K562 (cell line): Measurements from ENCODE around the gene TOP3A. TPM values are rescaled to one million over a fixed set of nuclear protein-coding genes. Genes with fewer than 3 reads are reported as not detected.

Source experiments
- ATF7 ChIP-seq: fragments of 450-650 bp; IDR thresholded peaks from 2 replicates; pipeline ENCODE4 v1.7.1; 2014; ENCODE audit warnings: mild to moderate bottlenecking, moderate library complexity
- C11orf30 ChIP-seq: fragments of 450-650 bp; IDR thresholded peaks from 2 replicates; pipeline ENCODE4 v1.6.1; 2016; ENCODE audit warnings: low read depth, mild to moderate bottlenecking
- CGGBP1 ChIP-seq: fragments of 250-450 bp; sonication (Bioruptor Pico); IDR thresholded peaks from 2 replicates; pipeline ENCODE4 v1.9.0; 2021; ENCODE audit warnings: mild to moderate bottlenecking
- CHD4 ChIP-seq: fragments of 200-600 bp; sonication (generic); IDR thresholded peaks from 3 replicates; pipeline ENCODE4 v1.6.1; 2012; ENCODE audit warnings: low read depth, mild to moderate bottlenecking, mixed read lengths, low read length, inconsistent platforms; ENCODE audit not compliant: insufficient read depth, insufficient replicate concordance, poor library complexity, severe bottlenecking
- CREM ChIP-seq: IDR thresholded peaks from 2 replicates; pipeline ENCODE4 v1.6.1; 2014; ENCODE audit warnings: antibody characterized with exemption, low read depth
- DACH1 ChIP-seq: fragments of 450-650 bp; IDR thresholded peaks from 2 replicates; pipeline ENCODE4 v1.6.1; 2018; ENCODE audit not compliant: partially characterized antibody
- E2F8 ChIP-seq: fragments of 450-650 bp; IDR thresholded peaks from 2 replicates; pipeline ENCODE4 v1.7.1; 2018; ENCODE audit warnings: mild to moderate bottlenecking, low read depth; ENCODE audit not compliant: partially characterized antibody
- HMG20B ChIP-seq: fragments of 250-450 bp; sonication (Bioruptor Pico); IDR thresholded peaks from 2 replicates; pipeline ENCODE4 v1.5.0; 2021; ENCODE audit warnings: mild to moderate bottlenecking
- KDM2B ChIP-seq: fragments of 250-450 bp; sonication (Bioruptor Pico); IDR thresholded peaks from 2 replicates; pipeline ENCODE4 v1.8.0; 2021; ENCODE audit warnings: mild to moderate bottlenecking, moderate library complexity
- PHB2 ChIP-seq: fragments of 450-650 bp; IDR thresholded peaks from 2 replicates; pipeline ENCODE4 v1.6.1; 2017; ENCODE audit warnings: low read depth
- PTRF ChIP-seq: fragments of 450-650 bp; IDR thresholded peaks from 2 replicates; pipeline ENCODE4 v1.6.1; 2016; ENCODE audit warnings: mild to moderate bottlenecking, missing genetic modification characterization, missing compliant biosample characterization
- RBM39 ChIP-seq: fragments of 200-400 bp; formaldehyde crosslinking; optimal IDR thresholded peaks from 2 replicates; pipeline ENCODE3; 2018; ENCODE audit warnings: low read depth, low read length
- SRF ChIP-seq, 2 experiments: fragments of 250-450, 450-650 bp in 1 of 2; sonication (Bioruptor Pico) in 1 of 2; sonication (generic) in 1 of 2; formaldehyde crosslinking; IDR thresholded peaks; 2 replicates each; pipeline versions ENCODE4 v1.5.0 to v1.5.1; 2020 to 2022; ENCODE audit warnings: mild to moderate bottlenecking in 1 of 2, missing genetic modification reagents in 1 of 2
- TFAM ChIP-seq: fragments of 250-450 bp; sonication (Bioruptor Pico); conservative IDR thresholded peaks from 2 replicates; pipeline ENCODE4 v1.5.0; 2021; ENCODE audit warnings: mild to moderate bottlenecking, moderate library complexity
- XRCC4 ChIP-seq: IDR thresholded peaks from one replicate; pipeline ENCODE4 v1.6.1; 2011; ENCODE audit not compliant: insufficient read depth, insufficient read length; ENCODE audit errors: extremely low read depth
- ZNF444 ChIP-seq: fragments of 250-450 bp; sonication (Bioruptor Pico); IDR thresholded peaks from 2 replicates; pipeline ENCODE4 v1.4.0; 2020; ENCODE audit warnings: mild to moderate bottlenecking, moderate library complexity
- ZNF75A ChIP-seq: fragments of 450-650 bp; formaldehyde crosslinking; IDR thresholded peaks from 2 replicates; pipeline ENCODE4 v1.4.0; 2020; ENCODE audit warnings: mild to moderate bottlenecking
- ZSCAN32 ChIP-seq: fragments of 450-650 bp; formaldehyde crosslinking; IDR thresholded peaks from 2 replicates; pipeline ENCODE4 v1.4.0; 2020; ENCODE audit warnings: mild to moderate bottlenecking, moderate library complexity
- polyA plus RNA-seq, 8 experiments: library from polyadenylated mRNA; depleted of rRNA in 4 of 8; stranded (reverse) in 5 of 8; unstranded in 3 of 8; fragments of >200 nt; fragmentation: Nextera tagmentation in 2 of 8; fragmentation: Illumina TruSeq in 1 of 8; extraction: Ambion mirVana in 2 of 8; extraction: Trizol in 1 of 8; gene quantifications; 2 replicates each; pipeline versions ENCODE4 v1.2.1 to v1.2.3, GENCODE V29; 2011 to 2014; ENCODE audit warnings: inconsistent platforms in 1 of 8, missing spikeins in 1 of 8
- total RNA-seq, 7 experiments: library from RNA; depleted of rRNA in 6 of 7; stranded (reverse); fragments of >200 nt in 6 of 7; fragmentation: Illumina TruSeq in 2 of 7; extraction: Trizol in 2 of 7; gene quantifications; 2 replicates each; pipeline versions ENCODE4 v1.2.1 to v1.2.3, GENCODE V29; 2011 to 2021; ENCODE audit warnings: low replicate concordance in 1 of 7
- TF ChIP-seq, protein P1 (sequence below): sonication (generic); formaldehyde crosslinking; IDR thresholded peaks from 2 replicates; pipeline ENCODE4 v1.8.1; 2023; ENCODE audit warnings: mild to moderate bottlenecking, missing genetic modification reagents
- TF ChIP-seq, protein P2 (sequence below): fragments of 250-450 bp; sonication (Bioruptor Pico); IDR thresholded peaks from 2 replicates; pipeline ENCODE4 v1.9.0; 2021; ENCODE audit warnings: mild to moderate bottlenecking, inconsistent platforms
- TF ChIP-seq, protein P3 (sequence below): fragments of 250-450 bp; sonication (Bioruptor Pico); IDR thresholded peaks from 2 replicates; pipeline ENCODE4 v1.5.0; 2021

TOP3A gene
- total and polyA plus RNA-seq, 9 of the 15 experiments (the other 6 are each of a cell fraction or from before 2014, with no cell fraction given), result 5.2 to 49.7 (median 24.7) TPM

- TF ChIP-seq CGGBP1 (CRISPR knock-in tag) (no peak), RBM39 (no peak), HMG20B (CRISPR knock-in tag) (no peak), ZNF75A (CRISPR knock-in tag) (no peak), DACH1 (no peak), ATF7 (peak; percentile 41), E2F8 (no peak), CREM (peak; percentile 81), ZSCAN32 (CRISPR knock-in tag) (no peak), CHD4 (no peak), KDM2B (CRISPR knock-in tag) (no peak), TFAM (CRISPR knock-in tag) (no peak), C11orf30 (no peak), PHB2 (no peak), XRCC4 (no peak), SRF (CRISPR knock-in tag; IDR thresholded peaks at IDR 0.05) (no peak), ZNF444 (no peak), PTRF (no peak)
- TF ChIP-seq, protein P1, sequence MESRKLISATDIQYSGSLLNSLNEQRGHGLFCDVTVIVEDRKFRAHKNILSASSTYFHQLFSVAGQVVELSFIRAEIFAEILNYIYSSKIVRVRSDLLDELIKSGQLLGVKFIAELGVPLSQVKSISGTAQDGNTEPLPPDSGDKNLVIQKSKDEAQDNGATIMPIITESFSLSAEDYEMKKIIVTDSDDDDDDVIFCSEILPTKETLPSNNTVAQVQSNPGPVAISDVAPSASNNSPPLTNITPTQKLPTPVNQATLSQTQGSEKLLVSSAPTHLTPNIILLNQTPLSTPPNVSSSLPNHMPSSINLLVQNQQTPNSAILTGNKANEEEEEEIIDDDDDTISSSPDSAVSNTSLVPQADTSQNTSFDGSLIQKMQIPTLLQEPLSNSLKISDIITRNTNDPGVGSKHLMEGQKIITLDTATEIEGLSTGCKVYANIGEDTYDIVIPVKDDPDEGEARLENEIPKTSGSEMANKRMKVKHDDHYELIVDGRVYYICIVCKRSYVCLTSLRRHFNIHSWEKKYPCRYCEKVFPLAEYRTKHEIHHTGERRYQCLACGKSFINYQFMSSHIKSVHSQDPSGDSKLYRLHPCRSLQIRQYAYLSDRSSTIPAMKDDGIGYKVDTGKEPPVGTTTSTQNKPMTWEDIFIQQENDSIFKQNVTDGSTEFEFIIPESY (CRISPR knock-in tag), result no peak
- TF ChIP-seq, protein P2, sequence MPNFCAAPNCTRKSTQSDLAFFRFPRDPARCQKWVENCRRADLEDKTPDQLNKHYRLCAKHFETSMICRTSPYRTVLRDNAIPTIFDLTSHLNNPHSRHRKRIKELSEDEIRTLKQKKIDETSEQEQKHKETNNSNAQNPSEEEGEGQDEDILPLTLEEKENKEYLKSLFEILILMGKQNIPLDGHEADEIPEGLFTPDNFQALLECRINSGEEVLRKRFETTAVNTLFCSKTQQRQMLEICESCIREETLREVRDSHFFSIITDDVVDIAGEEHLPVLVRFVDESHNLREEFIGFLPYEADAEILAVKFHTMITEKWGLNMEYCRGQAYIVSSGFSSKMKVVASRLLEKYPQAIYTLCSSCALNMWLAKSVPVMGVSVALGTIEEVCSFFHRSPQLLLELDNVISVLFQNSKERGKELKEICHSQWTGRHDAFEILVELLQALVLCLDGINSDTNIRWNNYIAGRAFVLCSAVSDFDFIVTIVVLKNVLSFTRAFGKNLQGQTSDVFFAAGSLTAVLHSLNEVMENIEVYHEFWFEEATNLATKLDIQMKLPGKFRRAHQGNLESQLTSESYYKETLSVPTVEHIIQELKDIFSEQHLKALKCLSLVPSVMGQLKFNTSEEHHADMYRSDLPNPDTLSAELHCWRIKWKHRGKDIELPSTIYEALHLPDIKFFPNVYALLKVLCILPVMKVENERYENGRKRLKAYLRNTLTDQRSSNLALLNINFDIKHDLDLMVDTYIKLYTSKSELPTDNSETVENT, result no peak
- TF ChIP-seq, protein P3, sequence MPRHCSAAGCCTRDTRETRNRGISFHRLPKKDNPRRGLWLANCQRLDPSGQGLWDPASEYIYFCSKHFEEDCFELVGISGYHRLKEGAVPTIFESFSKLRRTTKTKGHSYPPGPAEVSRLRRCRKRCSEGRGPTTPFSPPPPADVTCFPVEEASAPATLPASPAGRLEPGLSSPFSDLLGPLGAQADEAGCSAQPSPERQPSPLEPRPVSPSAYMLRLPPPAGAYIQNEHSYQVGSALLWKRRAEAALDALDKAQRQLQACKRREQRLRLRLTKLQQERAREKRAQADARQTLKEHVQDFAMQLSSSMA (CRISPR knock-in tag), result no peak
Observed at GRCh38 chr17:18260332-18261145, 54.3 kb downstream of the TOP3A start, which contains the start of gene MIEF2 (continued).
